NCI-H146 treated with DMSO at 0.1 percent for 48 hours (cell line): ENCODE measurements around the gene SUDS3.
"Not testable (repeated sequence)": the region's sequence is repeated elsewhere in the genome, so short reads cannot be mapped to it uniquely, and the experiment has no call there.

ENCODE experiments used
- DNase-seq: peaks from one replicate; lab custom pipeline; 2025; ENCODE audit not compliant: unreplicated experiment; lab: John Stamatoyannopoulos, UW

SUDS3 gene

DNA sequence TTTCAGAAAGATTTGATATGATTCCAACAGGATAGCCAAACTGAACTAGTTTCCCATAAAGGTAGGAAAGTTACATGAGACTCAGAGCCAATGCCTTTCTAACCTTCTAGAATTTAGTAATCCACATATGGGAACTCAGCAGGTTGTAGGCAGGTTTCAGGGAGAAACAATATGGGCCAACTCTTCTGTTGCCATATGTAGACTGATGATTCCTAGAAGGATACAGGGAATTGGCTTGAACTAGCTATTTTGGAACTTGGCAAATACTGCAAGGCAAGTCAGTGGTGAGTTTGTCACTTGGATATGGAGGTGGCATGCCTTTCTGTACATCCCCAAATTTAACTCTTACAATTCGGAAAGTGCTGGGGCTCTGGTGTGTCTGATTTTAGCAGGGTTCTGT lies 15.5 kb downstream of the SUDS3 start:
- no peak for DNase-seq

DNA sequence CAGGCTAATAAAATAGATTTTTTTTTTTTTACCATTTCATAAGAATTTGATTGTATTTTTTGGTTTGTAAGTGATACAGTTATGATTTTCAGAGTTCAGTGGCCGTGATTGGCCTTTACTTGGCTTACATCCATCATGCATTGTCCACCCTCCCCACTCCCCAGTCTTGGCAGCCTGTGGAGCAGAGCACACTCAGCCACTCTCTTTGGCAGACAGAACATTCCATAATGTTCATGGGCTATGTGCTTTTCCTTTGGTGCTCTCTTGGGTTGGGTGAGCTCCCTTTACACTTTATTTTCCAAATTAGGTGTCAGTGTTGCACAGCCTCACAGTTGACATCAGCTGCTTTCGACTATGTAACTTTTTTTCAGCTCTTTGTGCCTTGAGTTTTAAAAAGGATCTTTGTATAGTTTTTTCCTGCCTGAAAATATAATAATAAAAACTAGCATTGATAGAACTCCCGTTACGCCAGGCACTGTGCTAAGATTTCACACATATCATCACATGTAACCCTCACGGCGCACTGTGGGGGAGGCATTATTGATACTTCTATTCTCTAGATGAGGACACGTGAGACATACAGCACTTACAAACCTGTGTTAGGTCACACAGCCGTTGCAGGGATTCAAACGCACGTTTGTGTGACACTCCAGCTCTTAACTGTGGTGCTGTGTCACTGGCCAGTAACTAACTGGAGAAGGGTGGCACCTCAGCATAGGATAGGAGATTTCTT lies 21.5 kb downstream of the SUDS3 start:
- no peak for DNase-seq

DNA sequence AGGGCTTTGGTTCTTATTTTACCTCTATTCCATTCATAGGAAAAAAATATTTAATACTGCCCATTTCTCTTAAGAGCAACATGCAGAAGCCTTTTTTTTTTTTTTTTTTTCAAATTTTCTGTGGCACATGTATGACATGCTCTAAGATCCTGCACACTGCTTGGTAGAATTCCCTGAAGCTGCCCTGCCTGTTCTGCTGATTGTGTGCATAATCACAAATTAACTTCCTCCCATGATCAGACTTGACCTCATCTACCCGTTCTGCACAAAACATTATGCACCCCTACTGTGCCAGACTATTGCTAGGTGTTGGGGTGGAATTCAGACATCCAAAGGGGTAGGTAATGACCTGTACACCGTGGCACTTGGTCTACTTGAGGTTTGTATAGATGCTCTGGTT lies 22.2 kb downstream of the SUDS3 start:
- no peak for DNase-seq

DNA sequence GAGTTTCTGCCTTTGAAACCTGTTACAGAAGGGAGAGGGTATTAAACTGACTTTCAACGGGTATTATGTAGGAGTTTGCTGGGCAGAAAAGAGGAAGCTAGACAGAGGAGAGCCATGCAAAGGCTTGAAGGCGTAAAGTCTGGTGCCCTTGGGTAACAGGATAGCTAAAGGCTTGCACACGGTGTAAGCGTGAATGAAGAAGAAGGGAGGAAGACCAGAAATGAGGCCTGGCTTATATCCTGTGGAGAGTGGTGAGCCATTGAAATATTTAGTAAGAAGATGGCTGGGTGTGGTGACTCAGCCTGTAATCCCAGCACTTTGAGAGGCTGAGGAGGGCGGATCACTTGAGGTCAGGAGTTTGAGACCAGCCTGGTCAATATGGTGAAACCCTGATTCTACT lies 22.6 kb downstream of the SUDS3 start:
- no peak for DNase-seq

DNA sequence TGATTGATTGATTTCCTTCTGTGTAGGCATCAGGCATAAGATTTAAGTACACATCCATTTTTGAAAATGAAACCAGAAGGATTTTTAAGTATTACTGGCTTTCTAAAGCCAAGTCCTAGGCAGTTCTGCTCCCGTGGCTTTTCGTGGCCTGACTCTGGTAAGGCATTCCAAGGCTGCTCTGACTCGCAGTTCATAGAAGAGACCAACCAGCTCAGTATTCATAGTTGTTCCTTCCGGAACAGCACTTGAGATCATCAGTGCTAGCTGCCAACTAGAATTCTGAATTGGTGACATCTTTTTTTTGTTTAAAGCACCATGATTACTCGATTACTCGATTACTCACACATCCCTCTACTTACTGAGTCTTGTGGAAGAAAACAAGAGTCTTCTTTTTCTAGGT lies 25.9 kb downstream of the SUDS3 start:
- DNase-seq: no peak

DNA sequence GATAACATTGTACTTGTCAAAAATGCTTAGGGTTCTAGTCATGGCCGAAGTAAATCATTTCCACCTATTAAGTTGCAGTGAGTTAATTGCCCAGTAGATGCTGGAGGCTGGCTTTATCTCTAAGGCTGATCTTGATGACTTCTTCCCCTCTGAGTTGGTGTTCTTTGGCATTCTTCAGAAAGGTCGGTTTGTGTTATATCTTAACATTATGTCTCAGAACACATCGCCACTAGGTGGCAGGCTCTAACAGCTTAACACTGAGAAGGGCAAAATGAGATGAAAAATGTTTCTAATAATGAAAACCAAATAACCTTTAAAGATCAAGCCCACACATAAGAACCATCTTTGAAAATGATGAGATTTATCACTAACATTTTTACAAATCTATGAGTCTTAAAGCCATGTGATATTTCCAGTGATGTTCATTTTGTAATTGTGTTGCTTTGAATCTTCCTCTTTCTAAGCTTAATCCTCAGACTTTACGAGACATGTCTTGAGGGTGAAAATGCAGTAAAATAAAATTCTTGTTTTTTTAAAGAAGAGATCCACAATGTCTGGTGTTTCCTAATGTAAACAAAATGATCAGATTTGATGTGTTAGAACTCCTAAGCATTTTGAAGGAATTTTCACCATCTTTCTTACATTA lies 28.6 kb downstream of the SUDS3 start:
- DNase-seq: peak; percentile 11

DNA sequence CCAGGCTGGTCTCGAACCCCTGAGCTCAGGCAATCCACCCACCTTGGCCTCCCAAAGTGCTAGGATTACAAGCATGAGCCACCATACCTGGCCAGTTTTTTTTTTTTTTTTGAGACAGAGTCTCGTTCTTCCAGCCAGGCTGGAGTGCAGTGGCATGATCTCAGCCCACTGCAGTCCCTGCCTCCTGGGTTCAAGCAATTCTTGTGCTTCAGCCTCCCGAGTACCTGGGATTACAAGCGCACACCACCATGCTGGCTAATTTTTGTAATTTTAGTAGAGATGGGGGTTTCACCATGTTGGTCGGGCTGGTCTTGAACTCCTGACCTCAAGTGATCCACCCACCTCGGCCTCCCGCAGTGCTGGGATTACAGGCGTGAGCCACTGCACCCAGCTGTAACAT lies 31.9 kb downstream of the SUDS3 start:
- not testable (repeated sequence) for DNase-seq

DNA sequence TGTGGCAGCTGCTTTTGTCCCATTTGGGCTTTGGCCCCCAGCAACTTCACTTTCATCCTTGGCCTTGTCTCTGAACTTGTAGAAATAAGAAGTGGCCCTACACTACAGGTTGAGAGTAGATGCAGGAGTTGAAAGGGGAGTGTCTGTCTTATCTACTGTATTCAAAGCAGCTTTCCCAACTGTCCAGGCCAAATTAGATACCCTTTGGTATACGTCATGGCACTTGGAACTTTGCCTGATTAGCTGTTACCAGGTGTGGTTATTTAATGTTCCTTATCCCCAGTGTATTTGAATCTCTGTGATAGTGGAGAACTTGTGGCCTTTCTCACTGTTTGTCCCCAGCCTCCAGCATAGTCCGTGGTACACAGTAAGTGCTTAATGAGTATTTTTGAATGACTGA lies 33.5 kb downstream of the SUDS3 start:
- no peak for DNase-seq

DNA sequence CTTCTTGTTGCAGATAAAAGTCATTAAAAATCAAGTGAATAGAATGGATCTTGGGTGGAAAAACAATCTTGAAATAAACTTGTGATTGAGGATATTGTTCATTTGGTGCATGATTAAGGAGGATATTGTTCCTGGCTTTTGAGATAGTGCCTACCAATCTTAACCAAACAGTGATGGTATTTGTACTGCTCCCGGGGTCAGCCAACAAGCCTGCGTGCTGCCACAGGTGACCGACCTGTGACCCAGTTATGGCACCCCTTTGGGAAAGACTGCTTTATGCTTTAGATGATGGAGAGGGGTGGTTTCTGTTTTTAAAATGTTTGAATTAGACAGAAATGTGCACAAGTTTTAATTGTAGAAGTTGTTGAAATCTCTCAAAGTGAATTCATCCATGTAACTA lies 41.6 kb downstream of the SUDS3 start:
- DNase-seq: no peak

DNA sequence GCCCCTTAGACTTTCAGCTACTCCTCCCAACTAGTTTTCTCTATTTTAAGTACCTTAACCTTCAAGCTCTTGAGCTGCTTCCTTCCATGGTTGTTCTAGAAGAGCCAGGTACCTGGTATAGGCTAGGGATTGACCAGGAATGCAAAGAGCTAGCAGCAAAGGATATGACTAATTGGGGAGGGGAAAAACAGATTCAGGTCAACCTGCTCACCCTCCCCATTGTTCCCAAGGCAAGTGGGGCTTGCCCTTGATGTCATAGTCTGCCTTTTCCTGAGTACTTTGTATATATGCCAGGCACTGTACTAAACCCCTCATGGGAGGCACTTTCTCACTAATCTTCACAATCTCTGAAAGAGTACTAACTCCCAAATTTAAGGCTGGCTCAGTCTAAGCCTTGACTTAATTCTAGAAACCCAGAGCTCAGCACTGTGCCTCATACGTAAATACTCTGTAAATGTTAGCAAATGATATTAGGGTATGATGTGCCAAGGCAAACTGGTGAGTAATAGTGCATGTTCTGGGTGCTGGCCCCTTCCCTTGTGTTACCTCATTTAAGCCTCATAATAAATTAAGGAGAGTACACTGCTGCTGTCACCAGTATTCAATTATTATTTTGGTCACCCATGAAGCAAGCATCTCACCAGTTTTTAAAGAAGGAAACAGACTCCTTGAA lies 42.2 kb downstream of the SUDS3 start:
- DNase-seq: no peak

DNA sequence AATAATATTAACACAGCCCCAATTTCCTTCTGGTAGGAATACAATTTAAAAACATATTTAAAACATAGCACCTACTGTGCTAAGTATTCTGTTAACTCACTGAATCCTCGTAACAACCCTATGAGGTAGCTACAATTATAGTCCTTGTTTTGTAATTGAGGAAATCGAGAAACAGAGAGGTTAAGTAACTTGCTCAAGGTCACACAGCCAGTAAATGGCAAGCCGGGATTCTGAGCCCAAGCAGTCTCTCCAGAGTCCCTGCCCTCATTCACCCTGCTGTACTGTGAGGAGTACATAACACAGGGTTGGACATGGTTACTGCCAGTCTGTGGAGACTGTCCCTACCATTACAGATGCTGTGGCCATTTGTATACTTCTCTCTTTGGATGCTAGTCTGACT lies 44.3 kb downstream of the SUDS3 start:
- no peak for DNase-seq

DNA sequence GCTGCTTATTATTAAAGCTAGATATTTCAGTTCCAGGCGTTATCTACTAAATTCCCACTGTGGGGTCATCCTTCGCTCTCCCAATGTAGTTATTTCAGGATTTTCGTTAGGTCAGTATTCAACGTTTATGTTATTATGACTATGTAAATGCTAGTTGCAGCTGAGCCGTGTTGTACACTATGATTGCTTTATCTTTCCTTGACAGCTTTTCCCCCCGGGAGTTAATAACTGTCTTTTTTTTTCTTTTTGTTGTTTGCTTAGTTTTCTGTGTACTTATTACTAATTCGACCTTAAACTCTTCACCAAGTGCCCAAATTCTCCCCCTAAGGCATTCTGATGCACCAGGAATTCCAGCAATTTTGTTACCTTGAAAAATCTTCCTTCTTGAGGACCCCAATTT lies 48.5 kb downstream of the SUDS3 start:
- no peak for DNase-seq

DNA sequence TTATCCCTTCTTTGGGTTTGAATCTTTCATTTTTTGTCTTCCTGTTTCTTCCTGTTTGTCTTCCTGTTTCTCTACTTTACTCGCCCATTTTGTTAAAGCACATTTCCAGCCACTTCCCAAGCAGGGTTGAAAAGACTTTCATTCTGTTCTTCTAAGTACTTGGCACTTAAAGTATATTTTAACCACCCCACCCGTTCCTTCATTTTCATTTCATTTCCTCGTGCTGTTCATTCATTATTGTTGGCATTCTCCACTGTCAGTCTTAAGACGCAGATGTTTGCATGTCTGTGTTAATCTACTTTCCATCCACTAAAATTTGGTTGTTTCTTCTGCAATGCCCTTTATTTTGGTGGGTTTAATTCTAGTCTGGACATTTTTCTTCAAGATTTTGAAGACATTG lies 49.0 kb downstream of the SUDS3 start:
- DNase-seq: no peak

DNA sequence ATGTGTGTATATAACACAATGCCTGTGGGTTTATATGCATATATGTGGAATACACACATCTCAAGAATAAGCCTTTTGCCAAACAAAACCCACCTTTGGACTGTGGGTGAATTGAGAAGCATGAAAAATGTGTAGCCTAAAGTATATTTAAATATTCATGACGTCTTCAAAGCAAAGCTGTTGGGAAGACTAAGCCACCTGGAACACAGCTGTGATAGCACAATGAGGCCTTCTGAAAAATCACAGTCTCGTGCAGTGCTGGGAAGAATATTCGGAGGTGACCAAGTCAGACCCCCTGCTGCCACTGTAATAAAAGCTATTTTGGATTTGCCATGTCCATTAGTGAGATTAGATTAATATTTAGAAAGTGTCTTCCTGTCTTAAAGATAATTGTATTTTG lies 51.5 kb downstream of the SUDS3 start:
- DNase-seq: no peak

DNA sequence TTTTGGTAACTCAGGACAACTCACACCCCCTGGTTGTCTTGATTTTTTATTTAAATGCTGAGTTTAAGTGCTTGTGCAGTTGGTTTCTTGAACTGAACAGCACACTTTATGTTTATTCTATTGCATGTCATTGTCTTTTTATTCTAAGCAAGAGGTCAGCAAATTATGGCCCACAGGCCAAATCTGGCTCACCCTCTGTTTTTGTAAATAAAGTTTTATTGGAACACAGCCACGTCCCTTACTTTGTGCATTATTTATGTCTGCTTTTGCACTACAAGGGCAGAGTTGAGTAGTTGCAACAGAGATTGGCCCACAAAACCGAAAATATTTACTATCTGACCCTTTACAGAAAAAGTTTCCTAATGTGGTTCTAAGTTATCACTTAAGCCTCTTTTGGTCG lies 52.3 kb downstream of the SUDS3 start:
- DNase-seq: no peak

DNA sequence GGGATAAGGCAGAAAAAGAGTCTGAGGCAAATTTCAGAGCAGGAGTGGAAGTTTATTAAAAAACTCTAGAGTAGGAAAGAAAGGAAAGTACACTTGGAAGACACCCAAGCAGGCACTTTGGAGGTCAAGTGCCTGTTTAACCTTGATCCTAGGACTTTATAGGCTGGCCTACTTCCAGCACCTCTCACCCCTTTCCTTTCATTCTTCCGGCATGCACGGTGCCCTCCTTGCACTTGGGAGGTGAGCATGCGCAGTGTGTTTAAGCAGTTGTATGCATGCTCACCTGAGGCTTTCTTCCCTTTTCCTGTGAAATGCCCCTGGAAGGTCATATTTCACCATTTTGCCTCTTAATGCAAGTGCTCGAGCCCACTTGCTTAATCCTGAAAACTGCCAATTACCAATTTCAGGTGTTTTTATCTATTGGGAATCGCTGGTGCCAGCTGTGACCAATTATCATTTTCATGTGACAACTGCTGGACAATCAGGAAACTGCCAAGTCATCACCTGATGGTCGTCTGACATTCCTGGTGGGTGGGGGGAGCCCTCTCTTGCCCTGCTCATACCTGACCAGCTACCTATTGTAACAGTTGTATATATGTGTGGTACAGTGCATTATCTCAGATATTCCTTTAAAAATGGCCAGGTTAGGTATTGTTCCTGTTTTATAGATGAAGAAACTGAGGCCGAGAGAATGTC lies 53.5 kb downstream of the SUDS3 start:
- DNase-seq: no peak

DNA sequence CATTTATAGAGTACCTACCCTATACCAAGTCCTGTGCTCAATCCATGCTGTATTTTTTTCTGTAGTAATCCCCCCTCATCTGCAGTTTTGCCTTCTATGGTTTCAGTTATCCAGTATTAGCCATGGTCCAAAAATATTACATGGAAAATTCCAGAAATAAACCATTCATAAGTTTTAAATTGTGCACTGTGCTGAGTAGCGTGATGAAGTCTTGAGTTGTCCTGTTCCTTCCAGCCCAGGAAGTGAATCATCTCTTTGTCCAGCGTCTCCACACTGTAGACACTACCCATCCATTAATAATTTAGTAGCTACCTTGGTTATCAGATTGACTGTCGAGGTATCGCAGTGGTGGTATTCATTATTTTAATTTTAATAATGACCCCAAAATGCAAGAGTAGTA lies 54.2 kb downstream of the SUDS3 start:
- no peak for DNase-seq

DNA sequence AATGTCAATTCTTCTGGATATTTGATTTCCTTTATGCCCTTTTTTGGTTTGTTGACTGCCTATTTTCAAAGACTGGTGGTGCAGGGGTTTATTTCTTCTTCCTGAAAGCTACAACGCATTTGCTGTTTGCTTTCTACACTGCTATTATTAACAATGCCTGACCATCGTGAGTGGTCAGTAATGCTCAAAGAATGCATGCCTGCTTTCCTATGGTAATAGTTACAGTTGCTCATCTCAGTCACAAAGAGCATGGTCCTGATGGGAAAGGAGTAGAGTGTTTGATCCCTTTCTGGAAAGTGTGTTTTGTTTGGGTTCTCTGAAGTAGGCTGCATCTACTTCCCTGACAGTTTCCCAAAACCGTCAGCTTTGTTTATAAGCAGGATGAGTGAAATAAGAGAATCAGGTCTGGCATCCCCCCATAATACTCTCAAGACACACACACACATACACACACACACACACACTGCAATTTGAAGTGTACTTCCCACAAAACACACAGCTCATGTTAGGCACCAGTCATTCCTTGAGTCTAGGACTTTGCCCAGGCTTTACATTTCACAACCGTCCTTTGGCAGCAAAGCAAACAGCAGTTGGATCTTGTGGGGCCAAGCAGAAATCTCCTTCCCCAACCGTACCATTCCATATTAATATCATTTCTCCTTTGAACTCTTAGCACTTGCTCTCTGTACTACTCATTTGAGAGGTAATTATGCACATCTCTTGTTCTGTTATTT lies 56.6 kb downstream of the SUDS3 start:
- DNase-seq: no peak

DNA sequence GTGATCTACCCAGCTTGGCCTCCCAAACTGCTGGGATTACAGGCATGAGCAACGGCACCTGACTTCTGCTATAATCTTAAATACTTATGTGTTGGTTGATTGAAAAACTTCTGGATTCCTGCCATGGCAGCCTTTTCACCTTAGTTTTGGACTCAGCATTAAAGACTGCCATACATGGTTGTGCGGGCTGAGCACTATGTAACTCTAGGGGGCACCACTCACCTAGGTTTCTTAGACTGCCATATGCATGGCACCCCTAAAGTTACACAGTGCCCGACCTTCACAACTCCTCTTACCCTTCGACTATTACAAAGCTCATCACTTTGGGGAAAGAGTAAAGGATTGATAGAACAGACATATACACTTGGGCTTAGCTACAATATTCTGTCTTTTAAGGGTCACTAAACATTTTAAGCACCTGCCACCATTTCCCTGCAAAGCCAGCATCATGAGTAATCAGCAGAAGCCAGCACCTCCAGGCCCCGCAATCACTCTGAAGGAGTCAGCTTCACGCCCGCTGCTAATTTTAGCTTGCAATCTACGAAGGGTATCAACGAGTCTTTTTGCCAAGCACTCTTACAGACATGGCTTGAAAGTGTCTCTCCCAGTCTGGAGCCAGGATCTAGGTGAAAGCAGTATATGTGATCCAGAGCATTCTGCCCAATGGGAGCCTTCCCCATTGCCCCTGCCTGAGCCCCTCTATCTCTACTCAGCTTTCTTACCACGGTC lies 59.8 kb downstream of the SUDS3 start:
- peak; percentile 31 for DNase-seq

DNA sequence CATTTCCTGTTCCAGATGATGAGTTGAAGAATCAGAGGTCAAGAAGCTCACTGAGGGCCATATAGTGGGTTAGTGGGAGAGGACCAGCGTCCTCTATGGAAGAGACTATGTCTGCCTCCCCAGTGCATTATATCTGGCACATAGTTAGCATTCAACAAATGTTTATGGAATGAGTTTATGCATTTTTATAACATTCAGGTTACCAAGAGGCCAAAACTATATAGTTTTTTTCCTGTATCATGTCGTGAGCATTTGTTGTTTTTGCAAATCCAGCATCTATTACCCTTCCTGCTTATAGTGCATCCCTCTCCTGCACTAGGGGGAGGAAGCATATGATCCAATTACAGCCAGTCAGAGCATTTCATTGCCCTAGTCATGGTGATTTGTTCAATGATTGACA lies 60.6 kb downstream of the SUDS3 start:
- DNase-seq: no peak

DNA sequence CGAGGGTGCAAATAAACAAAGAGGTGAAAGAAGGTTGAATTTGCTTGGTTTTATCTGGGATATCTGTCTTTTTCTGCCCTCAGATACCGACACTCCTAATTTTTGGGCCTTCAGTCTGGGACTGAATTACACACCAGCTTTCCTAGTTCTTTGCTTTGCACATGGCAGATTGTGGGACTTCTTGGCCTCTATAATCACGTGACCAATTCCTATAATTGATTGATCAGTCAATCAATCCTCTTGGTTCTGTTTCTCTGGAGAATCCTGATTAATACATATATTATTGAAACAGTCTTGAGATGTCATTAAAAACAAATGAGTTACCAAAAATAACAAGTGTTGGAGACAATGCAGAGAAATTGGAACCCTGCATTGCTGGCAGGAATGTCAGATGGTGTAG lies 62.7 kb downstream of the SUDS3 start:
- no peak for DNase-seq
